Natural killer cell (primary cell): ENCODE results near the gene LMX1B. TPM values are rescaled to one million over a fixed set of nuclear protein-coding genes. Genes with fewer than 3 reads are reported as not detected.
"Not testable (repeated sequence)": the region's sequence is repeated elsewhere in the genome, so short reads cannot be mapped to it uniquely, and the experiment has no call there.

Experiments used
- ATAC-seq, 3 donors: fragments of 150-1000 bp in 2 of 3; fragments of 200-7000 bp in 1 of 3; cut with Tn5 transposase; 1 replicate in 1 of 3; 2 replicates in 2 of 3; pipeline ENCODE4 v1.10.0; 2021; ENCODE audit warnings: mild to moderate bottlenecking in 2 of 3, moderate library complexity in 2 of 3
- DNase-seq, 2 donors: peaks; one replicate each; pipeline versions ENCODE4 v3.0.0 to v3.0.0-alpha.2; 2013 to 2021; ENCODE audit warnings: mixed read lengths in 1 of 2
- H3K27ac ChIP-seq: one replicate; pipeline ENCODE4 v1.5.1; 2013; ENCODE audit warnings: mild to moderate bottlenecking, low read length
- H3K27me3 ChIP-seq: one replicate; pipeline ENCODE4 v1.6.1; 2013; ENCODE audit warnings: low read length; ENCODE audit not compliant: control insufficient read depth, insufficient read depth
- H3K36me3 ChIP-seq: one replicate; pipeline ENCODE4 v1.6.1; 2013; ENCODE audit warnings: low read length; ENCODE audit not compliant: control insufficient read depth, insufficient read depth
- H3K4me1 ChIP-seq: one replicate; pipeline ENCODE4 v1.6.1; 2013; ENCODE audit warnings: low read length; ENCODE audit not compliant: control insufficient read depth, insufficient read depth
- H3K4me3 ChIP-seq: one replicate; pipeline ENCODE4 v1.5.1; 2013; ENCODE audit warnings: low read length
- H3K9me3 ChIP-seq: one replicate; pipeline ENCODE4 v1.6.1; 2013; ENCODE audit warnings: low read length; ENCODE audit not compliant: control insufficient read depth, insufficient read depth
- H3K27ac Mint-ChIP-seq, 2 donors: one replicate each; pipeline ENCODE4 v1.8.0; 2022; ENCODE audit warnings: mild to moderate bottlenecking in 2 of 2, mixed read lengths in 2 of 2, moderate library complexity in 1 of 2
- H3K27me3 Mint-ChIP-seq, 2 donors: one replicate each; pipeline ENCODE4 v1.8.0; 2022; ENCODE audit warnings: low read depth in 2 of 2, mixed read lengths in 2 of 2
- H3K36me3 Mint-ChIP-seq: one replicate; pipeline ENCODE4 v1.8.0; 2022; ENCODE audit warnings: mixed read lengths
- H3K4me1 Mint-ChIP-seq, 2 donors: one replicate each; pipeline ENCODE4 v1.8.0; 2022; ENCODE audit warnings: mixed read lengths in 2 of 2
- H3K4me3 Mint-ChIP-seq: one replicate; pipeline ENCODE4 v1.8.0; 2022; ENCODE audit warnings: mild to moderate bottlenecking, moderate library complexity, mixed read lengths
- H3K9me3 Mint-ChIP-seq, 2 donors: one replicate each; pipeline ENCODE4 v1.8.0; 2022; ENCODE audit warnings: mixed read lengths in 2 of 2
- WGBS: methylation state at CpG from one replicate; pipeline ENCODE4 v1.1.7; 2013; ENCODE audit warnings: missing lambda C conversion rate; ENCODE audit not compliant: insufficient coverage; 5-methylcytosine and 5-hydroxymethylcytosine counted together
- intact Hi-C: fragments of 100-400 bp; cut with micrococcal nuclease; formaldehyde crosslinking; loops from one replicate; pipeline ENCODE4 v1.14.2; 2022
- total RNA-seq, 4 donors: library from RNA; stranded (reverse); fragments of 120-200 nt in 1 of 4; gene quantifications; one replicate each; pipeline versions ENCODE4 v1.2.3 to v1.2.4, GENCODE V29; 2013 to 2022
- TF ChIP-seq, protein P1 (sequence below): fragments of 200-600 bp; IDR thresholded peaks from one replicate; pipeline ENCODE4 v1.8.0; 2022; ENCODE audit warnings: antibody characterized with exemption

Gene LMX1B
- total RNA-seq, 3 donors from 2014 or later (not counting 1 experiment from before 2014, with no cell fraction given), result not detected

DNA sequence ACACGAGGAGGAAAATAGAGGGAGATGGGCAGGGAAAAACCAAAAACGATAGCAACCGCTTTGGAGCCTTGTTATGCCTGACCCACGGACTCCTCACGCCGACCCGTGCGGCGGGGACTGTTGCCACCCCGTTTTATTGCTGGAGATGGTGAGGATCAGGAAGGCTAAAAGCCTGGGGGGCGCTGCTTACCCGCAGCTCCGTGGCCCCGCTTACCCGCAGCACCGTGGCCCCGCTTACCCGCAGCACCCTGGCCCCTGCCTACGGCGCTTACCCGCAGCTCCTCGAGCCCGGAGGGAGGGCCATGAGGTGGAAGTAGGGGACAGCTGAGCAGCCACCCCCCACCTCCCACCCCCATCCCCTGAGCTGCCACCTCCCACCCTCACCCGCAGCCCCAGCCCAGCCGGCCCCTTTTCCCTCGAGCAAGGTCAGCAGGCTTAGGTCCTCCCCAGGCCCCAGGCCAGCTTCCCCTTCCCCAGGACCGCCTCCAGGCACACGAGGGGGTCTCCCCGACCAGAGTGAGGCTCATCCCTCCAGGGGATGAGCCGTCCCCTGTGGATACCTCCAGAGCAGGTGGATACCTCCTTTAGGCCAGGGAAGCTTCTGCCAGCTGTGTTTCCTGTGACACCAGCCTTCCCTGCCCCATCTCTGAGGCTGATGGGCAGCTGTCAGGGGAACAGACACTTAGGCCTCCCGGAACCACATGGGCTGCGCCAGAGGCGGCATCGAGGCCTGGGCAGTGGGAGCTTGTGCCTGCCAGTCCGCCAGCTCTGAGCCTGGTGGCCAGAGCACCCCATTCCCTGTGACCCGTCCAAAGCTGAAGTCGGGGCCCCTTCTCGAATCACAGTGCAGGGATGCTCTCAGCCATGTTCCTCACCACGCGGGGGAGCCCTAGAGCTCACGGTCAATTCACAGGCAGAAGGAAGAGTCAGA lies 92.3 kb downstream of the LMX1B start:
- Mint-ChIP-seq H3K4me1 (peaks cover 13 to 20% of the 10 kb centered on the region in 2 donors), H3K27ac (peak overlapping the region in 1 of 2 donors; percentile 79), H3K9me3 (no peaks in the 10 kb centered on the region), H3K27me3 (peaks cover 32 to 33% of the 10 kb centered on the region in 2 donors), H3K4me3 (peak overlapping the region; percentile 78), H3K36me3 (no peaks in the 10 kb centered on the region)
- H3K4me3 ChIP-seq, result no peak overlapping the region
- no peaks in the 10 kb centered on the region for H3K9me3 ChIP-seq
- no peak overlapping the region for H3K27ac ChIP-seq
- no peaks in the 10 kb centered on the region for H3K36me3 ChIP-seq
- DNase-seq, result peak; percentile 72 to 84
- peak; percentile 73 for ATAC-seq
- WGBS, result 51% methylated on average over 41 of the region's 41 CpGs
- peaks cover 15% of the 10 kb centered on the region for H3K4me1 ChIP-seq
- TF ChIP-seq, protein P1, sequence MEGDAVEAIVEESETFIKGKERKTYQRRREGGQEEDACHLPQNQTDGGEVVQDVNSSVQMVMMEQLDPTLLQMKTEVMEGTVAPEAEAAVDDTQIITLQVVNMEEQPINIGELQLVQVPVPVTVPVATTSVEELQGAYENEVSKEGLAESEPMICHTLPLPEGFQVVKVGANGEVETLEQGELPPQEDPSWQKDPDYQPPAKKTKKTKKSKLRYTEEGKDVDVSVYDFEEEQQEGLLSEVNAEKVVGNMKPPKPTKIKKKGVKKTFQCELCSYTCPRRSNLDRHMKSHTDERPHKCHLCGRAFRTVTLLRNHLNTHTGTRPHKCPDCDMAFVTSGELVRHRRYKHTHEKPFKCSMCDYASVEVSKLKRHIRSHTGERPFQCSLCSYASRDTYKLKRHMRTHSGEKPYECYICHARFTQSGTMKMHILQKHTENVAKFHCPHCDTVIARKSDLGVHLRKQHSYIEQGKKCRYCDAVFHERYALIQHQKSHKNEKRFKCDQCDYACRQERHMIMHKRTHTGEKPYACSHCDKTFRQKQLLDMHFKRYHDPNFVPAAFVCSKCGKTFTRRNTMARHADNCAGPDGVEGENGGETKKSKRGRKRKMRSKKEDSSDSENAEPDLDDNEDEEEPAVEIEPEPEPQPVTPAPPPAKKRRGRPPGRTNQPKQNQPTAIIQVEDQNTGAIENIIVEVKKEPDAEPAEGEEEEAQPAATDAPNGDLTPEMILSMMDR, result peak; percentile 75
- H3K27me3 ChIP-seq, result peaks cover 24% of the 10 kb centered on the region
- intact Hi-C loops, result loop anchor here (1.0 kb wide), 1 partner anchor 75 kb away; no protein-coding TSS in a partner anchor

DNA sequence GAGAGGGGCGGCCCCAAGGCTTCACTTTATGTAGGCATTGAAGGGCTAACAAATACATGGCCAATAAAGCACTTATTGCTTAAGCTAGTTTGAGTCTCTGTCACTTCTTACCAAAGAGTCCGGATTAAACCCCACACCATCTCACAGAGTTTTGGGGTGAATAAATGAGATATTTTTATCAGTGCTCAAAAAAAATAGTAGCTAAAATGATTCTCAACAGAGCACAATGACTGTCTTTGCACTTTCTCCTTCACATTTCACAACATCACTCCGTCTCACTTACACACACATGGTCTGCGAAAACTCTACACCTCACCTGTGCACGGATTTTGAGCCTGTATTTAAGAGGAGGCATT lies 92.9 kb downstream of the LMX1B start:
- TF ChIP-seq, protein P1, result no peak
- Histone ChIP-seq H3K9me3 (no peaks in the 10 kb centered on the region), H3K36me3 (no peaks in the 10 kb centered on the region), H3K27me3 (peaks cover 24% of the 10 kb centered on the region), H3K27ac (no peak overlapping the region), H3K4me3 (no peak overlapping the region), H3K4me1 (peaks cover 15% of the 10 kb centered on the region)
- H3K4me1 Mint-ChIP-seq, result peaks cover 13 to 20% of the 10 kb centered on the region in 2 donors
- H3K9me3 Mint-ChIP-seq, result no peaks in the 10 kb centered on the region
- H3K36me3 Mint-ChIP-seq, result no peaks in the 10 kb centered on the region
- no peak overlapping the region for H3K27ac Mint-ChIP-seq
- intact Hi-C loops, result no loop called here
- H3K27me3 Mint-ChIP-seq, result peaks cover 26% of the 10 kb centered on the region in 2 donors
- ATAC-seq (no peak), DNase-seq (no peak)
- 28% methylated on average over 2 of the region's 5 CpGs for WGBS
- H3K4me3 Mint-ChIP-seq, result no peak overlapping the region

DNA sequence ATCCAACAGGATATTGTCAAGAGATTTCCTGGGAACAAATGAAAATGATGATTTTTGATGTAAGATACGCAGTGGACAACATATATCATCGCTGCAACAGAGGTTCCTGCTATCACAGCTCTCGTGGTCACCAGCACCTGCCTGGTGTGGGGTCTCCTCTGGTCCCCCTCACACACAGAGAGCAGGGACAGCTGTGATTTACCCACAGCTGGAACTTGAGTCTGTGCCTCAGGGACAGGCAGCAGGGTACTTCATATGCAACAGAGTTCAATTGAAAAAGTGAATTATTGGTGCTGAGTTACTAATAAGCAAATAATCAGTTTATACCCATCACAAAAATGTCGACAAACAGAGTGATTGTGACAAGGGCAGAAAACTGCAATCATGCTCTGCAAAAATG lies 93.4 kb downstream of the LMX1B start:
- H3K9me3 ChIP-seq, result no peaks in the 10 kb centered on the region
- WGBS, result 69% methylated on average over 4 of the region's 4 CpGs
- peaks cover 13 to 20% of the 10 kb centered on the region in 2 donors for H3K4me1 Mint-ChIP-seq
- H3K36me3 ChIP-seq, result no peaks in the 10 kb centered on the region
- peaks cover 22% of the 10 kb centered on the region in 2 donors for H3K27me3 Mint-ChIP-seq
- H3K4me3 Mint-ChIP-seq, result no peak overlapping the region
- peaks cover 15% of the 10 kb centered on the region for H3K4me1 ChIP-seq
- no peak overlapping the region for H3K27ac Mint-ChIP-seq
- no peaks in the 10 kb centered on the region for H3K36me3 Mint-ChIP-seq
- DNase-seq (peak in 1 of 2 donors; percentile 1), ATAC-seq (no peak)
- TF ChIP-seq, protein P1, result no peak
- peaks cover 24% of the 10 kb centered on the region for H3K27me3 ChIP-seq
- H3K4me3 ChIP-seq, result no peak overlapping the region
- no peaks in the 10 kb centered on the region for H3K9me3 Mint-ChIP-seq
- intact Hi-C loops, result no loop called here
- no peak overlapping the region for H3K27ac ChIP-seq

DNA sequence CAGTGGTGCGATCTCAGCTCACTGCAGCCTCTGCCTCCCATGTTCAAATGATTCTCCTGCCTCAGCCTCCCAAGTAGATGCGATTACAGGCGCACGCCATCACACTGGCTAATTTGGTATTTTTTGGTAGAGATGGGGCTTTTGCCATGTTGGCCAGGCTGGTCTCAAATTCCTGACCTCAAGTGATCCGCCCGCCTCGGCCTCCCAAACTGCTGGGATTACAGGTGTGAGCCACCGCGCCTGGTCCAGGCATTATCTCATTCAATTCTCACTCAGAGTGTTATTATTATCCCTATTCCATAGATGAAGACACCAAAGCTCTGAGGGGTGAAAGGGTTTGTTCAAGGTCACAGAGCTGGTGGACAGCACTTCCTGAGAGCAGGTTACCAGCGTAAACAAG lies 94.0 kb downstream of the LMX1B start:
- H3K36me3 Mint-ChIP-seq, intact Hi-C loops, H3K27ac Mint-ChIP-seq, H3K36me3 ChIP-seq, H3K9me3 ChIP-seq, H3K4me3 ChIP-seq, DNase-seq, H3K4me3 Mint-ChIP-seq, H3K9me3 Mint-ChIP-seq, ATAC-seq, H3K27ac ChIP-seq: not testable (repeated sequence)
- 92% methylated on average over 8 of the region's 10 CpGs for WGBS
- Histone ChIP-seq H3K27me3 (peaks cover 24% of the 10 kb centered on the region), H3K4me1 (peaks cover 15% of the 10 kb centered on the region)
- Mint-ChIP-seq H3K27me3 (peaks cover 16 to 17% of the 10 kb centered on the region in 2 donors), H3K4me1 (peaks cover 13 to 20% of the 10 kb centered on the region in 2 donors)
